Neural crest cell (in vitro differentiated cells): ENCODE results near the gene XYLB. TPM values are rescaled to one million over a fixed set of nuclear protein-coding genes. Genes with fewer than 3 reads are reported as not detected.

Source experiments
- DNase-seq: peaks from one replicate; pipeline ENCODE4 v3.0.0; 2021; ENCODE audit warnings: low read depth, mixed read lengths, low spot score
- H3K27ac Mint-ChIP-seq: one replicate; pipeline ENCODE4 v1.8.0; 2021; ENCODE audit warnings: mild to moderate bottlenecking, mixed read lengths; ENCODE audit not compliant: unreplicated experiment
- H3K27me3 Mint-ChIP-seq: 2 replicates; pipeline ENCODE4 v1.8.0; 2021; ENCODE audit warnings: low read depth, mild to moderate bottlenecking, mixed read lengths
- H3K36me3 Mint-ChIP-seq: 2 replicates; pipeline ENCODE4 v1.8.0; 2021; ENCODE audit warnings: low read depth, mild to moderate bottlenecking, mixed read lengths
- H3K4me1 Mint-ChIP-seq: 2 replicates; pipeline ENCODE4 v1.8.0; 2021; ENCODE audit warnings: mixed read lengths
- H3K4me3 Mint-ChIP-seq: one replicate; pipeline ENCODE4 v1.8.0; 2021; ENCODE audit warnings: mild to moderate bottlenecking, mixed read lengths
- H3K9me3 Mint-ChIP-seq: 2 replicates; pipeline ENCODE4 v1.8.0; 2021; ENCODE audit warnings: mixed read lengths
- CTCF ChIP-seq: fragments of 200-600 bp; sonication (generic); conservative IDR thresholded peaks from 2 replicates; pipeline ENCODE4 v1.5.0; 2021; ENCODE audit warnings: antibody characterized with exemption, mild to moderate bottlenecking
- total RNA-seq: library from RNA; stranded (reverse); gene quantifications from 2 replicates; pipeline ENCODE4 v1.2.1, GENCODE V29; 2021

Gene XYLB
- total RNA-seq, 1 donor from 2014 or later: 12.0 TPM

DNA sequence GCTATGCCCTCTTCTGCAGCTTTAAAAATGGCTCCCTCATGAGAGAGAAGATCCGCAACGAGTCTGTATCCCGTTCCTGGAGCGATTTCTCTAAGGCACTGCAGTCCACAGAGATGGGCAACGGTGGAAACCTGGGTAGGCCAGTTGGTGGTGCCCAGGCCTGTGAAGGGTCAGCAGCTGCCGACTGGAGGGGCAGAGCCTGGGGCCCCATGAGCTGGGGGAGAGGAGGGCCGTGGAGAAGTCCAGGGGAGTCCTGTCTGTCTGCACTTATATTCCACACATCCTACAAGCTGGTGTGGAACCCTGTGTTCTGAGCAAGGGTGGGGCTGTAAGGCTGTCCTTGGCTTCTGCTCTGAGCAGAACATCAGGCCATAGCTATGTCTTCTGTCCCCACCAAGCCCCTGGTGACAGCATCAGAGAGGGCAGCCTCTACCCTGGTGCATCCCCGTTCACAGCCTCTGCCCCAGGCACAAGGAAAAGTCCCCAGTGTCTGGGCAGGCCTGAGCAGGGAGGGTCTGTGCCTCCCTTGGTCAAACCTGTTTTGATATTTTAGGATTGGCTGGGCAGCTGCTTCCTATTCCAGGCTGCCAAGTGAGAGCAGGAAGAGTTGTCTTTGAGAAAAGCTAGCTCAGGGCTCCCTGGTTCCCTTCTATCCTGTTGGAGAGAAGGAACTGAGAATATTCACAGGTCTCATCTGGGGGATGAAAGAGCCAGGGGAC lies 29.7 kb downstream of the XYLB start:
- H3K36me3 Mint-ChIP-seq: peaks cover 17% of the 10 kb centered on the region
- TF ChIP-seq CTCF: no peak
- H3K4me3 Mint-ChIP-seq: no peak overlapping the region
- no peak overlapping the region for H3K27ac Mint-ChIP-seq
- DNase-seq: no peak
- no peaks in the 10 kb centered on the region for H3K4me1 Mint-ChIP-seq
- H3K9me3 Mint-ChIP-seq: no peaks in the 10 kb centered on the region
- H3K27me3 Mint-ChIP-seq: no peaks in the 10 kb centered on the region

DNA sequence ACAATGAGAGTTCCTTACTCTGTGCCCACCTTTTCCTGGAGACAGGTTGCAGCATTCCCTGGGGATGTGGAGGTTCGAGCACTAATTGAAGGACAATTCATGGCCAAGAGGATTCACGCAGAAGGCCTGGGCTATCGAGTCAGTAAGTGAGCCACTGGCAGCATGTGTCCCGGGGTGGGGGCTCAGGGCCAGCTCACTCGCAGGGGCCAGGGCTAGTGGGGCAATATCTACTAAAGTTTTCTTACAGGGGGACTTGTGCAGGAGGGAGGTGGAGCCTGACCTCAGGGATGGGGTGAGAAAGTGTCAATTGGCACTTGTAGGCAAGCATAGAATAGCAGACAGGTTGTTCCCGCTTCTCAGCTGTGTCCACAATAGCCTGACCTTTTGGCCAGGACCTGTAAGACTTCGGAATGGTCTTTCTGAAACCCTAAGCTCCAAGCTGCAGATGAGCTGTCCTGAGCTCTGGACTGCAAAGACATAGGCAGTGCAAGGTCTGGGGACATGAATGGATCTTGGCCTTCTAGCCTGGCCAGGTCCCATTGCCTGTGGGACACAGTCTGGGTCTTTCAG lies 32.7 kb downstream of the XYLB start:
- H3K9me3 Mint-ChIP-seq: no peaks in the 10 kb centered on the region
- DNase-seq: no peak
- no peaks in the 10 kb centered on the region for H3K27me3 Mint-ChIP-seq
- H3K27ac Mint-ChIP-seq: peak overlapping the region; percentile 58
- no peaks in the 10 kb centered on the region for H3K4me1 Mint-ChIP-seq
- TF ChIP-seq CTCF: no peak
- H3K4me3 Mint-ChIP-seq: no peak overlapping the region
- peaks cover 24% of the 10 kb centered on the region for H3K36me3 Mint-ChIP-seq

DNA sequence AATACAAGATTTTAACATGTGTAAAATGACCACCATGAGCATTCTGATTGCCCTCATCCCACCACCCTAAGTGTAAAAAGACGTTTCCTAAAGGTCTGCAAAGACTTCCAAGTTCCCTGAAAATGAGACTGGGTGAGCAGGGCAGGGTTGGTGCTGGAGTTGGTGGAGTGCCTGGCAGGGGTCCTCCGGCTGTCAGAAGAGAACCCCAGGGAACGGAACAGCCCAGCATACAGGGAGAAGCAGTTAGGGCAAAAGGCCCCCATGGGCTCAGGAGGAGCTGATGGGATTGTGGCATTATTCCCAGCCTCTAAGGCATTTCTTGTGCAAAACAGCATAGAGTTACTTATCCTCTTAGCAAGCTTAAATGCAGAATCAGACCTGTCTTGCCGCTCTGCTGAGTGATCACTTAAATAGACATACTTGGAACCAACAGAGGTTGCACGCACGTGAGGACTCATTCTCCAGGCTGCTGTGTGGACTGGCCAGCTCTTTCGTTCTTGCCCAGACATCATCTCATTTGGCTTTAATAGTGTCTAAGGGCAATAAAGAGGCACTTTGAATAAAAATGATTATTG lies 36.0 kb downstream of the XYLB start:
- Mint-ChIP-seq H3K9me3 (peaks cover 7% of the 10 kb centered on the region), H3K36me3 (peaks cover 52% of the 10 kb centered on the region), H3K4me3 (no peak overlapping the region), H3K27ac (no peak overlapping the region), H3K27me3 (no peaks in the 10 kb centered on the region), H3K4me1 (no peaks in the 10 kb centered on the region)
- no peak for DNase-seq
- no peak for TF ChIP-seq CTCF

DNA sequence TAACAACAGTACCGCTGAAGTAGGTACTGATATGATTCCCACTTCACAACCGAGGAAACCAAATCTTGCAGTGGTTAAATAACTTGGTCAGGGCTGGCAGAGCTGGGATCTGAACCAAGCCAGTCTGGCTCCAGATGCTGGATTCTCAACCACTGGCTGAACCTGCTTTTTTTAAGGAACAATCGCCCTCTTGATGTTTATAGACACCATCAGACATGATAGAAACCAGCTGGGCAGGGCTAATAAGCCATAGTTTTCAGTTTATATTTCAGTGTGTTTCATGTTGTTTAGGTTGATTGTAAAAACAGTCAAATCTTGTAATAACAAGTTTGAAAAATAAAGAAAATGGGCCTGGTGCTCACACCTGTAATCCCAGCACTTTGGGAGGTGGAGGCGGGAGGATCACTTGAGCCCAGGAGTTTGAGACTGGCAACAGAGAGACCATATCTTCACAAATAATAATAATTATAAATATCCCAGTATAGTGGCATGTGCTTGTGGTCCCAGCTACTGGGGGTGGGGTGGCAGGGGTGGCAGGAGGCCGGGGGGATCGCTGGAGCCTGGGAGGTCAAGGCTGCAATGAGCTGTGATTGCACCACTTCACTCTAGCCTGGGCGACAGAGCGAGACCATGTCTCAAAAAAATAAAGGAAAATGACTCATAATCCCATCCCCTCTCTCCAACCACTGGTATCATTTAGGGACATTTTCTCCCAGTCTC lies 36.7 kb downstream of the XYLB start:
- no peaks in the 10 kb centered on the region for H3K27me3 Mint-ChIP-seq
- H3K4me1 Mint-ChIP-seq: no peaks in the 10 kb centered on the region
- TF ChIP-seq CTCF: no peak
- H3K9me3 Mint-ChIP-seq: peaks cover 7% of the 10 kb centered on the region
- no peak overlapping the region for H3K4me3 Mint-ChIP-seq
- peaks cover 47% of the 10 kb centered on the region for H3K36me3 Mint-ChIP-seq
- no peak overlapping the region for H3K27ac Mint-ChIP-seq
- no peak for DNase-seq

DNA sequence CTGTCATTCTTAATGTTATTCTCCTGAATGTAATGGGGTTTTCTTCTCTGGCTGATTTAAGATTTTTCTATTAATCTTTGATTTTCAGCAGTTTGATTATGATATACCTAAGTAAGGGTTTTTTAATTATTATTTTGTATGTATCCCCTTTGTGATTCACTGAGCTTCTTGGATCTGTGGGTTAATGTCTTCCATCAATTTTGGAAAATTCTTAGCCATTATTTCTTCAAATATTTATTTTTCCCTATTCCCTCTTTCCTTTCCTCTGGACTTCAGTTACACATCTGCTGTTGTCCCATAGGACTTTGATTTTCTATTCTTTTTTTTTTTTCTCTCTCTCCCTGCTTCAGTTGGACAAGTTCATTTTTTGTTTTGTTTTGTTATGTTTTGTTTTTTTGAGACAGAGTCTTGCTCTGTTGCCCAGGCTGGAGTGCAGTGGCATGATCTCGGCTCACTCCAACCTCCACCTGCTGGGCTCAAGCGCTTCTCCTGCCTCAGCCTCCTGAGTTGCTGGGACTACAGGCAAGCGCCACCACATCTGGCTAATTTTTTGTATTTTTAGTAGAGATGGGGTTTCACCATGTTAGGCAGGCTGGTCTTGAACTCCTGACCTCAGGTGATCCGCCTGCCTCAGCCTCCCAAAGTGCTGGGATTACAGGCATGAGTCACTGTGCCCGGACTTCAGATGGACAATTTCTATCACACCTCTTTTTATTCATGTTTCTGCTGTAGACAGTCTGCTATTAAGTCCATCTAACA lies 40.6 kb downstream of the XYLB start:
- Mint-ChIP-seq H3K9me3 (peaks cover 7% of the 10 kb centered on the region), H3K27me3 (no peaks in the 10 kb centered on the region), H3K4me1 (no peaks in the 10 kb centered on the region), H3K36me3 (peaks cover 40% of the 10 kb centered on the region), H3K27ac (no peak overlapping the region), H3K4me3 (no peak overlapping the region)
- no peak for TF ChIP-seq CTCF
- no peak for DNase-seq
